NOMO-1 (cell line): ENCODE data around the gene MEX3A.

Experiments
- DNase-seq, 2 experiments: peaks; one replicate each; lab custom pipeline; 2025; ENCODE audit not compliant: unreplicated experiment in 2 of 2; lab: John Stamatoyannopoulos, UW

MEX3A gene

DNA sequence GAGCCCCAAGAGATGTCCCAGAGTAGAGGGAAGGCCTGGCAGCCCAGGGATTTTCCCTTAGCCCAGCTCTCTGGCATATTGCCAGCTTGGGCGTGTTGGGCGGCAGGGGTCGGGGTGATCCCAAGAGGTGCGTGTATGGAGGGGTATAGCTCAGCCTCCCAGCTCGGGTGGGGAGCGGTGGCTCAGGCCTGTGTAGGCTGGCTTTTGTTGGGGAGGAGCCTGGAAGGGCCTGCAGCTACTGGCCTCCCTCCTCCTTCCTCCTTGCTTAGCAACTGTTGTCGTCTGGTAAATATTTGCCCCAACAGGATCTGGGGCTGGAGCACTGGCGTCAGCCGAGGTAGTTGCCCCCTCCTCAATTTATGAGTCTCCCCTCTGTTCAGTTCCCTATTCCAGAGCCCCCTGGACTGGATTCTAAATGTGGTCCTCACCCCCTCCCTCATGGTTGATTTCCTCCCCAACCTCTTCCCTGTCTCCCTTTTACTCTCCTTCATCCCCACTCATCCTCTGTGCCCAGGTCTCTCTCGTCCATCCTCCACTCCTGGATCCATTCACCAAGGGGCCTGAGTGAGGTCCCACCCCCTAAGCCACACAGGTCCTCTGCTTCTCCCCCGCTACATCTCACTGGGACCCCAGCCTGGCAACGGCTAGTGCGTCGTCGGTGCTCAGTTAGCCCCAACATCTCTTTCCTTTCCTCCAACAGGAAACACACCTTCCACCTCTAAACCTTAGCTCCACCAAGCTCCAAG, 22.0 kb upstream of the MEX3A start:
- DNase-seq, result no peak

DNA sequence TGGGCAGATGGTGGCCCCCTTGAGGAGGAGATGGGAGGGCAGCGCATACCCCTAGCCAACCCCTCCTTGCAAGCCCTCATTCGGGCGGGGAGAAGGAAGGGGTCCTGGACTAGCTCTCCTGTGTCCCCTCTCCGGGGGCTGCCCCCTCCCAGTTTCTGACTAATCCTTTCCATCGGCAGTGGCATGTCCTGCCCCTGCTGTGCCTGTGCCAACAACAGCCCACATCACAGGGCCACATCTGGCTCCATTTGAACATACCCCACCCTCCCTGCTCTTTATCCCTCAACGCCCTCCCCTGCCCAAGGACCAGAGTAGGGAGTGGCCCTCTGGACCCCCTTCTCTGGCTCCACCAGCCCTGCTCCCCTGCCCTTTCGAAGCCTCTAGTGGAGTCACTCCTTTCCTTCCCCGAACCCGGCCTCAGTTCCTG, 21.3 kb upstream of the MEX3A start:
- DNase-seq, result no peak

DNA sequence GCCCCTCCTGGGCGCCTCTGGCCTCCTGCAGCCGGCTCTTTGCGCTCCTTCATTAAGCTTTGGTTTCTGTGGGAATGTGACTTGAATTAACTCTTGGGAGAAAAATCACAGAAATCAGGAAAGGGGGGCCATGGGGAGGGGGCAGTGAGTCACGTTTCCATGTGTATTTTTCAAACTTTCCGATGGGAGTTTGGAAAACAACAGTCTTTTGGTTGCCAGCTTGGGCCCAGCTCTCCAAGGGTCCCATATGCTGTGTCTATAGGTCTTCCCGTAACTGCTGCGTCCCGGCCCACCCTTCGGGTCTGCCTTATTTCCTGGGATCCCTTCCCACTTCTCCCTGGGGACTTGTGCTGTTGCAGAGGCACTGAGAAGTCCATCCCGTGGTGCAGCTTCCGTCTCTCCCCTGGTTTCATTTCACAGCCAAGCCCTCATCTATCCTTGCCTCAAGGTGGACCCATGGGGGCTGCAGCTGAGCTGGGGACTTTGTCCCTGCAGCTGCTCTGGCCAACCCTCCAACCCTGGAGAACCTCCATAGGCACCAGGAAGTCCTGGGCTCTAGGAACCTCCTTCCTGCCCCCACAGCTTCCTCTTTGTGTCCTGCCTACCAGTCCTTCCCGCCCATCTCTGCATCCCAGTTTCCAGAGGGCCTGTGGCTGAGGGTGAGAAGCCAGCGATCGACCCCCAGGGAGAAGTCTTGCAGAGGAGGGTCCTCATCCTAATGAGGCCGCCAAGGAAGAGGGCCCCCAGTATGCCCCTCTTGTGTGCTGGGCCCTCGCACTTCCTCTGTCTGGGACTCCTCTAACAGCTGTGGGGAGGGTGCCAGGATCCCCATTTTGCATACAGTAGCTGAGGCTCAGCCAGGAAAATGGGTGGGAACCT, 20.6 kb upstream of the MEX3A start:
- DNase-seq, result peak; percentile 23 to 48

DNA sequence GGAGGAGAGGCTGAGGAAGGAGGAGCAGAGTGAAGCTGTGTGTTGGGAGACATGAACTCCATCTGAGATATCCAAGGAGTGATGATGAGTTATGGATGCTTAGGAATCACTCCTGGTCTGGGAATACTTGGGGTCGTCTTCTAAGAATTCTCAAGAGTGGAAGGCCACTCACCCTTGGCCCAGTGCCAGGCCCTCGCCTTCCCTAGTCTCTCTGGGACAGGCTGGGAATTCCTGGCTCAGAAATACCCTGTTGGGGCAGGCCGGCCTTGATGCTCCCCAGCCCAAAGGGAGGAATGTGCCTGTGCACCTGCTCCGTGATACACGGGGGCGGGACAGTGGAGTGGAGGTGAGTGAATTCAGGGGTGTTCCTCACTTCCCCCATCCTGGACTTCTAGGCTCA, 19.6 kb upstream of the MEX3A start:
- DNase-seq, result no peak

DNA sequence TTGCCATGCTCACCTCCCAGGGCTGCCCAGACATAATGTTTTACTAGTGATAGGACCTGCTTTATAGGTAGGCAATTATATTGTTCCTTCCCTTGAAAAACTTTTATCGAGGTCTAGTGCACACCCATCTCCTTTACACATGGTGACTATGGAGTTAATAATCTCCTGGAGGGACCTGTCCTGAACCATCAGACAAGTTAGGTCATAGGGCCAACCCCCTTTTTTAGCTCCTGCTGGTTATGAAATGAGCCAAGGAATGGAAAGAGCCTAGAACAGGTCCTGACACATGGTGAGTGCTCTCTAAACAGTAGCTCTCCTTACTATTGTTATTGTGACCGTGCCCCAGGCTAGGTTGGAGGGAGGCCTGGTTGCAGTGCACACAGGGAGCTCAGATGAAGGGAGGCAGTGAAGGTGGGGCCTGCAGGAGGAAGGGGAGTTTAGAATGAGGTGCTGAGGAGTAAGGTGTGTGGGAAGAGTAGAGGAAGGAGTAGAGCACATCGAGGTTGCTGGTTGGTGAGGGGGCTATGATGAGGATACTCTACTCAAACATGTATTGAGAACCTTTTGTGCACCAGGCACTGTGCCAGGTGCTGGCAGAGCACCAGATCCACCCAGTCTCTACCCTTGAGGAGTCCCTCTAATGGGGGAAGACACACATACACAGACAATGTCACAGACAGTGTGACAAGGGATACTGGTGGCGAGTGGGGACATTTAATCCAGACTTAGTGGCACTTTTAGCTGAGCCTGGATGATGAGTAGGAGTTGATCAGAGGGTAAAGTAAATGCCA, 18.1 kb upstream of the MEX3A start:
- no peak for DNase-seq

DNA sequence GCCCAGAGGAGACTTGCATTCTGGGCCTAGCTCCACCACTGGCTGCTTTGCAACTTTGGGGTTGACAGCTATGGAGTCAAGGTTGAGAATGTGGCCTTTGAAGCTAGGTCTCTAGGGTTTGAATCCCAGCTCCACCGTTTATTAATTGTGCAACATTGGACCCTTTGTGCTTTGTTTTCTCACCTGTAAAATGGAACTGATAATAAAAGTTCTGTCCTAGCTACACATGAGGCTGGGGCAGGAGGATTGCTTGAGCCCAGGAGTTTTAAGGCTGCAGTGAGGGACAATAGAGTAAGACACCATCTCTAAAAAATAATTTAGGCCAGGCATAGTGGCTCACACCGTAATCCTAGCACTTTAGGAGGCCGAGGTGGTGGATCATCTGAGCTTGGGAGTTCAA, 17.0 kb upstream of the MEX3A start:
- DNase-seq, result no peak

DNA sequence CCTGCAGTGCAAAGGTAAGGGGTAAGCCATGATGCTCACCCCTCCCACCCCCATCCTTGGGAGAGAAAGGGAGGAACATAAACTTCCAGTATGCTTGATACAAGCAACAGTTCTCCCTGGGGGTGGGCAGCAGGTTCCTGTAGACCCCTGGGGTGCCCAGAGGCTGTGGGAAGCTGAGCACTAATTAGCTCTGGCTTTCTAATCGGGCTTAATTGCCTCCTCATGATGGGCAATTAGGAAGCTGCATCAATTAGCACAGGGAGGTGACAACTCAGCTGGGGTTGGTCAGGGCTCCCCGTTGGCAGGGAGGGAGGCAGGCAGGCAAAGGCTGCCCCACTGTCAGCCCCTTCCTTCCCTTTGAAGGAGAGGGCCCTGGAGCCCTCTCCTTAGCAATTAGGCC, 16.5 kb upstream of the MEX3A start:
- no peak for DNase-seq

DNA sequence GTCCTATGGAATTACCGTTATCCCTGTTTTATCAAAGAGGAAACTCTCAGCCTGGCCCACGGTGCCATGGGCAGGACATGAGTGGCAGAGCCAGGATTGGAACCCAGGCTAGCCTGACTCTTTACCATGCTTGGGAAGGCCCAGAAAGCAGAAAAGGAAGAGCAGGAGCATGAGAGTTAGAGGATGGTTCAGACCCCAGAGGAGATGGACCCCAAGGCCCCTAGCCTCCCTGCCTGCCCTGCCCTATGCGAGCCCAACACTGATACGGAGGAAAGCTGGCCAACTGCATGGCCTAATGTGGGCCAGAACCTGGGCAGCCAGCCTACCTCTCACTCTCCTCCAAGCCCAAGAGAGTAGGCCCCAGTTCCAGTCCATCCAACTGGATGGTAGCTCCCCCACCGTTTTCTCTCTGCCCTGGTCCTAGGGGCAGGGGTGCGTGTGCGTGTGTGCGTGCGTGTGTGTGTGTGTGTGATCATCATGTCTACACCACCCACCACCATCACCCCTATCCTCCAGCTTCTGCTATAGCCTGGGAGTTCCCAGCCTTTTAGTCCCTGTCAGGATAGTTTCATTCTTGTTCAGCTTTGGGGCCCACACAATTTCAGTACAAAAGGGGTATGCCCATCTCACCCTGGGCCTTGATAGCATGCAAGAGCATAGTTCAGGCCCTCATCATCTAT, 15.4 kb upstream of the MEX3A start:
- DNase-seq, result no peak

DNA sequence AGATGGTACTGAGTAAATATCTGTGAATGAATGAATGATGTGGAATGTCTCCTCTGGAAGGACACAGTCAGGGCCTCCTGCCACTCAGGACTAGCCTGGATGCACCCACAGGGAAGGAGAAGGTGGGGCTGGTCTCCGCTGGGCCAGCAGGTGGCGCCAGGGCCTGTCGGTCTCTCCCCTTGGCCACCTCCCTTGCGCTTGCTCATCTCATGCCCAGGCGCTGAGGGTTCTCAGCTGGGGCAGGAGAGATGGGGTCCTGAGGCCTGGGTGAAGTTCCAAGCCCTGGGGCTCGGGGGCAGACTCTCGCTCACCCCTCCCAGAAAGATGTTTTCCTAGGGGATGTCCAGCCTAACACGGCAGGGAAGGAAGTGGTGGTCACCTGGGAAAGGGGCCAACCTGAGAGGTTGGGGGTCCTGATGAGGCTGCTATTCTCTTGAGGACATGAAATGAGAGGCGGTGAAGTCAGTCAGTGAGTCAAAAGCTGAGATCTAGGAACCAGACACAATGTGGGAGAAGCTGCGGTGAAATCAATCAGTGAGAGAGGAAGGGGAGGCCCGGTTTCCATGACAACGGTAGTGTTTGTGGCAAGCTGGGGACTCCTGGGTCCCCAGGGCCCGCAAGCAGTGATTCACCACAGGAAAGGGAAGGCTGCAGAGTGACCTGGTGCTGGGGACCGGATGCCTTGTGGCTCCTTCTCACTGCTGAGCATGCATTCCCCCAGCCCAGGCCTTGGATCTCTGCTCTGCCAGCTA, 14.6 kb upstream of the MEX3A start:
- peak; percentile 81 to 89 for DNase-seq

DNA sequence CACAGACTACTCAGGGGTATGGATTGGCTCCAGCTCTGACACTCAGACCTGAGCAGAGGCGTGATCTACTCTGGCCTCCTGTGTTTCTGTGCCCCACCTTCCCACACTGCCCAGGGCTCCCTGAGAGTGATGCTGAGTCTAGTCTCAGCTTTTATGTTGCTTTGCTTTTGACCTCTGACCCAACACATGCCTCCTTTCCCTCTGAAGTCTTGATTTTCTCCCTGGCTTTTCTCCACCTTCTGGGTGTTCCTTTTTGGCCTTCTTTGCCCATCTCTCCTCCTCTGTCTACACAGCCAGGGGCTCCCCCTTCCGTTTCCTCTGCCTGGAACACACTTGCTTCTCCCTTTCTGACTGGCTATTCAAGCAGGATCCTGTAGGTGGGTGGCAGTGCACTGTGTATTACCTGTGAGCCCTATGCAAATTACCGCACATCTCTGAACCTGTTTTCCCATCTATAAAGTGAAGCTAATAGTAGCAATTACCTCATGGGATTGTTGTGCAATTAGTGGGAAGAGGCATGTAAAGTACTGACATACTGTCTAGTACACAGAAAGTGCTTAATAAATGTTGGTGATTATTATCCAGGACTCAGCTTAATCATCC, 13.7 kb upstream of the MEX3A start:
- DNase-seq, result no peak

DNA sequence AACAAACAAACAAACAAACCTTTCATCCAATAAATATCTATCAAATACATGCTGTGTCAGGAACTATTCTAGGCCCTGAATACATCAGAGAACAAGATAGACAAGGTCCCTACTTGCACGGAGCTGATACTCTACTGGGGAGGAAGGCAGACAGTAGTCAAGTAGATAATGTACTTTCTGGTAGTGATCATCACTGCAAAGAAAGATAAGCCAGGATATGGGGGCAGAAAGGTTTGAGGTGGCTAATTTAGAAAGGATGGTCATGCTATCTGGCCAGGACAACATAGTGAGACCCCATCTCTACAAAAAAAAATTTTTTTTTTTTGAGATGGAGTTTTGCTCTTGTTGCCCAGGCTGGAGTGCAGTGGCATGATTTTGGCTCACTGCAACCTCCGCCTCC, 9.3 kb upstream of the MEX3A start:
- no peak for DNase-seq

DNA sequence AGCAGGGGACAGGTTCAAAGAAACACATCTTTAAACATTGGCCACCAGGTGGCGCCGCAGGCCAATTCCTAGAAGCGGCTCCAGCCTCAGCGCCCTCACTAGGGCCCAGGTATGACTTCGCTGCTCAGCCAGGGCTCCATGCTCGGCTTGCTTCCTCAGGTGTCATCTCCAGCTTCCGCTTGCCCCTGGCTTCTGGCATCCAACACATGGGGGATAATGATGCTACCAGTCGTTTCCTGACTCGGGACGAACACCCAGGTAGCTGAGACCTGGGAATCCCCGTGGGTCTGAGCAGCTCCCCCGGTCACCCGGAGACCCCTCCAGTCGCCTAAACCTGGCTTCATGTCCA, 8.5 kb upstream of the MEX3A start:
- peak; percentile 57 to 62 for DNase-seq

DNA sequence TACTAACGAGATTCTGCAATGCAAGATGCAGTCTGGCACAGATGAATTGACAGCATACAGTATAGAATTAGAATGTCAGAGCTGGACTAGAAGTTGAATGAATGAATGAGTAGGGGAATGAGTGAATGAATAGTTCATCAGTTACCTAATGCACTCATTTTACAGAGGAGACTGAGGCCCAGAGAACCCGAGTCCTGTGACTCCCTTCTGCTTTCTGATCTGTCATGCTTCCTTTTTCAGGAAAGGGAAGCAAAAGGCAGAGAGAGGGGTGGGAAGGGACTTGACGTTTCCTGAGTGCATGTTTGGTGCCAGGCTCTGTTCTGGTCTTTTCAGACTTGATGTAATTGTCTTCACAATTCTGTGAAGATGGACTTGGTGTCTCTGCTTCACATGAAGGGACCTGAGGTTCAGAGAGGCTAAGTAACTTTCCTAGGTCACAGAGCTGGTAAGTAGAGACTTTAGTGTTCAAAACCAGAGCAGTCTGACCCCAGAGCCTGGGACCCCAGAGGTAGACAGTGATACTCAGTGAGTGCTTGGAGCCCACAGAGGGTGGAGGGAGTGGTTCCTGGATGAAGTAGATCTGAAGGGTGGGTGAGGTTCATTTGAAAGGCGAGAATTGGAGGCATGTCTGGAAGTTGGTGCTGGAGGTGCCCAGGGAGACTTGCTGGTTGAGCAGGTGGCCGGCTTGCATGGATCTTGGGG, 8.0 kb upstream of the MEX3A start:
- DNase-seq, result no peak

DNA sequence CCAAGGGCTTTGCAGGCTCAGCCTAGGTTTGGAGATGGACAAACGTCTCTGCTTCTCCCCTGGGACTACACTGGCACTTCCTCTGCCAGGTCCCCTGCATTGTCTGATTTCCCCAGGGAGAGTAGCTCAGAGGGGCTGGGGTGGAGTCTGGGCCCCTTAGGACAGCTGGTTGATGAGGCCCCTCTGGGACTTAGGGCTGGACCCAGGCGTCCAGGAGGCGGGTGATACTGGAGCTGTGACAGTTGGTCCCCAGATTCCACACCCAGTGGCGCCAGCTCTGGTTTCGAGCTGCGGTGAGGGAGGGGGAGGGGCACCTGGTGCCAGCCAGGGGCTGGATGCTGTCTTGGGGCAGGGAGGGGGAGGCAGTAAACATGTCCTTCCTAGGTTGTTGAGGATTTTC, 7.4 kb upstream of the MEX3A start:
- DNase-seq, result no peak

DNA sequence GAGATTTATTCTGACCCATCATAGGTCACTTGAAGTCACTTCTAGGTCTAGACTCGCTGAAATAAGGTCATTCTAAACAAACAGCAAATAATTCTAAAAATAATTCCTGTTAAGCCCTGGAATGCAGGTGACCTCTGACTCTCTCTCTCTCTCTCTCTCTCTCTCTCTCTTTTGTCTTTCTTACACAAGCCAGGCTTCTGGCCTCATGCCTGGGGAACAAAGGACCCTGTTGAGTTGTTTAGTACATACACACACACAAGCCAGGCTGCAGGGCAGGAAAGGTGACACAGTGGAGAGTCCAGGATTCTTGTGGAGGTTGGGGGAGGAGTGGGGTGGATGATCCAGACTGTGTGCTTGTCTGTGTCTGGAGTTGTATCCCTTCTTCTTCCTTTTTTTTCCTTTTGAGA, 4.0 kb upstream of the MEX3A start:
- DNase-seq, result no peak

DNA sequence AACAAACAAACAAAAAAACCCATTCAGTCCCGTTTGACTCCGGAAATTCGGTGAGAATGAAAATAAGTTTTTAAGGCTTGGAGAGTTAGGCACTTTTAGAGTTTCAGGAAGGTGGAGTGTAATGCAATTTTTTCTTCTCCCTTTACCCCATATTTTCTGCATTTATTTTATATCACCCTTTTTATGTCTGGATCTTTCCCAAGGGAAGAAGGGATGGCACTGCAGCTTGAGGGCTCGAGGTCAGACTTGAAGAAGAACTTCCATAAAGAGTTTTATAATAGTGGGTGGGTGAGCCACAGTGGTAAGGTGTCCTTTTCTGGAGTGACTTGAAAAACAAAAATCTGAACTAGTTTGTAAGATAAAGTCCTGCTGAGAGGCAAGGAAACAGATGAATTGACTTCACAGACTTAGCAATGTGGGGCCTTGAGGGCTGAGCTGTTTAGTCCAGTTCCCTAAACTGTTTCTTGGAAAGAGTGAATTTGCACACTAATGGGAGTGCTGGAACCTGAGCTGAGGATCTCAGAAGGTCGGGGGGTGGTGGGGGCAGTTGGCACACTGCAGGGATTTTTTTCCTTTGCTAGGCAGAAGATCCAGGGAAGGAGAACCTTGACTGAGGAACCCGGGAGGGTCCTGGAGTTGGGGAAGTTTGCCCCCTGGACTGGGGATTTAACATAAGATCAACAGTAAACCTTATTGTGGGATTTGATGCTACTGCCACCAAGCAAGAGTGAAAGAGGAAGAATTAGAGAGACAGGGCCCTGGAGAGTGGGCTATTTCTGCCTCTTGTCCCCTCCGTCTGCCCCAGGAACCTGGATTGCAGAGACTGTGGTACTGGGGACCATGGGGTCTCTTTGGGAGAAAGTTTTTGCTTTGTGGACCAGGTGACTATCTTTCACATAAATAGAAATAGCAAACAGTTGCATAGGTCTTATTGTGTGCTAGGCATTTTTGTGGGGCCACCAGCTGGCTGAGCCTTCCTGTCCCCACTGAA, 1.8 kb upstream of the MEX3A start:
- no peak for DNase-seq

DNA sequence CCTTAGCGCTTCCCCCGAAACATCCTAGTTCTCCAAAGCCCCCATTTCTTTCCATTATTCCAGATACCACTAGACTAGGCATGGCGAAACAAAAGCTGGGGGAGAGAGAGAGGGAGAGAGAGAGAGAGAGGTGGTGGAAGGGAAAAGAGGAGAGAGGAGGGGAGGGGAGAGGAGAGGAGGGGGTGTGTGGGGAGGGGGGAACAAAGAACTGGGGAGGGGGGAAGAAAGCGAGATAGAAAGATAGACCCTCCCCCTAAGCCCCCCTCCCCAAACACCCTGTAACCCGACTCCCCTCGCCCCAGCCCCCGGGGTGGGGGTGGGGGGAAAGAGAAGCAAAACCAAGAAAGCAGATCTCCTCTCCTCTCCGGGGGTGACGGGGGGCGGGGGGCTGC, 352 bp downstream of the MEX3A start:
- DNase-seq, result no peak
